ENCODE measurements around the gene MAP3K6. TPM values are rescaled to one million over a fixed set of nuclear protein-coding genes. Genes with fewer than 3 reads are reported as not detected.
"Not testable (repeated sequence)": the region's sequence is repeated elsewhere in the genome, so short reads cannot be mapped to it uniquely, and the experiment has no call there.

MAP3K6 gene
- total RNA-seq, 1 donor from 2014 or later, result 149 TPM

DNA sequence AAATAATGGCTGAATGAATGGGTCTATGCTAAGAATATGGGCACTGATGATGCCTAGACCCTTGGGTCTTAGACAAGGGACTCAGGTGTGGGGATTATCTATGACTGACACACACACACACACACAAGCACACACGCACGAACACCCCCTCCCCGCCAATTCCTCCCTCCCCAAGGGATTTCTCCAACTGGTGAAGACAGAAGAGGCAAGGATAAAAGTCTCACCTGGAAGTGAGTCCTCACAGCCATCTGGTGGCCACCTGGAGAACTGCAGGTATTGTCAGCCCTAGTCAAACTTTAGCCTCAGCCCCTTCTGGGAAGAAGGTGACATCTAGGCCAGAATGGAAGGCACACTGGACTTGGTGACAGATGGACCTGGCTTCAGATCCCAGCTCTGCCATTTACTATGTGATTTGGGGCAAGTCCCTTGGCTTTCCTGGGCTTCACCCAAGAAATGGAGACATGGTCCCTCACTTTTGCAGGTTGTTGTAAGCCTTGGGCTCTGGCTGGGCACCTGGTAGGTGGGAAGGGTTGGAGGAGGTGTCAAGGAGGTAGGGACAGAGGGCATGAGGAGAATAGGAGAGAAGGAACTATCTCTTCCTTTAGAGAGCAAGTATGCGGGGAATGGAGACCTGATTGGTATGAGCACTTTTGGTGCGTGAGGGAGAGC, 21.7 kb upstream of the MAP3K6 start:
- Histone ChIP-seq H3K9me3 (no peaks in the 10 kb centered on the region), H3K4me3 (no peak overlapping the region), H3K27me3 (no peaks in the 10 kb centered on the region), H3K36me3 (no peaks in the 10 kb centered on the region), H3K27ac (no peak overlapping the region), H3K4me1 (peaks cover 15% of the 10 kb centered on the region)
- intact Hi-C loops (cut with DNase I), result no loop called here
- TF ChIP-seq, protein P1, sequence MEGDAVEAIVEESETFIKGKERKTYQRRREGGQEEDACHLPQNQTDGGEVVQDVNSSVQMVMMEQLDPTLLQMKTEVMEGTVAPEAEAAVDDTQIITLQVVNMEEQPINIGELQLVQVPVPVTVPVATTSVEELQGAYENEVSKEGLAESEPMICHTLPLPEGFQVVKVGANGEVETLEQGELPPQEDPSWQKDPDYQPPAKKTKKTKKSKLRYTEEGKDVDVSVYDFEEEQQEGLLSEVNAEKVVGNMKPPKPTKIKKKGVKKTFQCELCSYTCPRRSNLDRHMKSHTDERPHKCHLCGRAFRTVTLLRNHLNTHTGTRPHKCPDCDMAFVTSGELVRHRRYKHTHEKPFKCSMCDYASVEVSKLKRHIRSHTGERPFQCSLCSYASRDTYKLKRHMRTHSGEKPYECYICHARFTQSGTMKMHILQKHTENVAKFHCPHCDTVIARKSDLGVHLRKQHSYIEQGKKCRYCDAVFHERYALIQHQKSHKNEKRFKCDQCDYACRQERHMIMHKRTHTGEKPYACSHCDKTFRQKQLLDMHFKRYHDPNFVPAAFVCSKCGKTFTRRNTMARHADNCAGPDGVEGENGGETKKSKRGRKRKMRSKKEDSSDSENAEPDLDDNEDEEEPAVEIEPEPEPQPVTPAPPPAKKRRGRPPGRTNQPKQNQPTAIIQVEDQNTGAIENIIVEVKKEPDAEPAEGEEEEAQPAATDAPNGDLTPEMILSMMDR (IDR thresholded peaks at IDR 0.05), result peak; percentile 70 to 87 (median 86)
- TF ChIP-seq POLR2A (IDR thresholded peaks at IDR 0.05), result no peak
- peak in 1 of 2 donors; percentile 24 for TF ChIP-seq POLR2AphosphoS5 (IDR thresholded peaks at IDR 0.05; ENCODE audit: insufficient read depth in 1 of 2, low read depth in 1 of 2)
- DNase-seq (ENCODE audit: extremely low spot score in 2 of 2), result no peak

DNA sequence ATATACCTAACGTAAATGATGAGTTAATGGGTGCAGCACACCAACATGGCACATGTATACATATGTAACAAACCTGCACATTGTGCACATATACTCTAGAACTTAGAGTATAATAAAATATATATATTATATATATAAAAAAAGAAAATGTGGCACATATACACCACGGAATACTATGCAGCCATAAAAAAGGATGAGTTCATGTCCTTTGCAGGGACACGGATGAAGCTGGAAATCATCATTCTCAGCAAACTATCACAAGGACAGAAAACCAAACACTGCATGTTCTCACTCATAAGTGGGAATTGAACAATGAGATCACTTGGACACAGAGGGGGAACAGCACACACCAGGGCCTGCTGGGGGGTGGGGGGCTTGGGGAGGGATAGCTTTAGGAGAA, 18.0 kb upstream of the MAP3K6 start:
- DNase-seq (ENCODE audit: extremely low spot score in 2 of 2); H3K27me3 ChIP-seq; intact Hi-C loops (cut with DNase I); H3K9me3 ChIP-seq; H3K4me3 ChIP-seq; H3K36me3 ChIP-seq; H3K27ac ChIP-seq: not testable (repeated sequence)
- H3K4me1 ChIP-seq, result peaks cover 37% of the 10 kb centered on the region

DNA sequence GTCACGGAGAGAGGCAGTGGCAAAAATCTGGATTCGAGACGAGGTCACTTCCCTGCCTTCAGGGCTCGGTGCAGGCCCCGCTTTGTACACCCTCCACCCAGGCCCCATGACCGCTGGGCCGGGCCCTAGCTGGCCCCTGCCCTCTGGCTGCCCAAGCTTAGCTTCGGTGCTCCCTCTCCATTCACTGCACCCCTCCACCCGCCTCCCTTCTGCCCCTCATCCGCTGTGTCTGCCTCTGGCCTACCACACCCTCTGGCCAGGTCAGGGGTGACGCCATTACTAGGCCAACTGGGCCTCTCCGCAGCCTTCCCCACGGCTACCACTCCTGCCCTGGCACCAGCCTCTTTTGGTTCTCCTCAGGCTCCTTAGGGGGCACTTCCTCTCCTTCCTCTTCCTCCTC, 16.9 kb upstream of the MAP3K6 start:
- Histone ChIP-seq H3K4me3 (no peak overlapping the region), H3K27ac (no peak overlapping the region), H3K27me3 (no peaks in the 10 kb centered on the region), H3K4me1 (peaks cover 48% of the 10 kb centered on the region), H3K36me3 (no peaks in the 10 kb centered on the region), H3K9me3 (no peaks in the 10 kb centered on the region)
- TF ChIP-seq, protein P1 (IDR thresholded peaks at IDR 0.05), result no peak
- no peak for TF ChIP-seq POLR2A (IDR thresholded peaks at IDR 0.05)
- no peak for TF ChIP-seq POLR2AphosphoS5 (IDR thresholded peaks at IDR 0.05; ENCODE audit: insufficient read depth in 1 of 2, low read depth in 1 of 2)
- no peak for DNase-seq (ENCODE audit: extremely low spot score in 2 of 2)
- intact Hi-C loops (cut with DNase I), result no loop called here

DNA sequence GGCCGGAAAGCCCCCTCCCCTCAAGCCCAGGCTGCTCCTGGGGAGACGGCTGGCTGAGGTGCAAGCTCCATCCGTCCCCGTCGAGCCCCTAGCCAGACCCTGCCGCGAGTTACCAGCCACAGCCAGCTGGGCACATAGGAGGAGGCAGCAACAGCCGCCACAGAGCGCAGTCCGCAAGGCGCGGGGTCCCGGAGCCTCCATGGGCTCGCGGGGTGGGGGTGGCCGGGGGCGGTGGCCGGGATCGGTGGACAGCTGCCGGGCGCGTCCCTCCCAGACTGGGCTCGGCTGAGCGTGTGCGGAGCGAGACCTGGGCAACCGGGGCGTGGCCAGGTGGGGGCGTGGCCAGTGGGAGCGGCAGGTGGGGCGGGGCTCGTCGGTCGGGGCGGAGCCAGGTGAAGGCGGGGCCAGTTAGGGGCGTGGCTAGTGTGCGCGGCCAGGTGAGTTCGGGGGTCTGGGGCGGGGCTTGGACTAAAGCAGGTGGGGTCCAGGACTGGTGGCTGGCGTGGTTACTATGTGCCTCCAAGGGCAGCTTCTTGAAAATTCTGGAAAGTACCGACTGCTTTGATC, 16.4 kb upstream of the MAP3K6 start, which contains the start of gene CD164L2:
CD164L2 (minus strand) TSS at position 295 of the 567 bp plus-strand sequence; CDS start at position 201, 94 bp downstream.
- no peaks in the 10 kb centered on the region for H3K36me3 ChIP-seq
- intact Hi-C loops (cut with DNase I), result no loop called here
- no peak for DNase-seq (ENCODE audit: extremely low spot score in 2 of 2)
- H3K27ac ChIP-seq, result peak within 1 kb of the TSS; percentile 23
- peaks cover 54% of the 10 kb centered on the region for H3K4me1 ChIP-seq
- H3K27me3 ChIP-seq, result no peaks in the 10 kb centered on the region
- TF ChIP-seq, protein P1 (IDR thresholded peaks at IDR 0.05), result no peak
- peak in 1 of 2 donors; percentile 37 for TF ChIP-seq POLR2AphosphoS5 (IDR thresholded peaks at IDR 0.05; ENCODE audit: insufficient read depth in 1 of 2, low read depth in 1 of 2)
- H3K9me3 ChIP-seq, result no peaks in the 10 kb centered on the region
- H3K4me3 ChIP-seq, result peak within 1 kb of the TSS in 1 of 2 donors; percentile 46

DNA sequence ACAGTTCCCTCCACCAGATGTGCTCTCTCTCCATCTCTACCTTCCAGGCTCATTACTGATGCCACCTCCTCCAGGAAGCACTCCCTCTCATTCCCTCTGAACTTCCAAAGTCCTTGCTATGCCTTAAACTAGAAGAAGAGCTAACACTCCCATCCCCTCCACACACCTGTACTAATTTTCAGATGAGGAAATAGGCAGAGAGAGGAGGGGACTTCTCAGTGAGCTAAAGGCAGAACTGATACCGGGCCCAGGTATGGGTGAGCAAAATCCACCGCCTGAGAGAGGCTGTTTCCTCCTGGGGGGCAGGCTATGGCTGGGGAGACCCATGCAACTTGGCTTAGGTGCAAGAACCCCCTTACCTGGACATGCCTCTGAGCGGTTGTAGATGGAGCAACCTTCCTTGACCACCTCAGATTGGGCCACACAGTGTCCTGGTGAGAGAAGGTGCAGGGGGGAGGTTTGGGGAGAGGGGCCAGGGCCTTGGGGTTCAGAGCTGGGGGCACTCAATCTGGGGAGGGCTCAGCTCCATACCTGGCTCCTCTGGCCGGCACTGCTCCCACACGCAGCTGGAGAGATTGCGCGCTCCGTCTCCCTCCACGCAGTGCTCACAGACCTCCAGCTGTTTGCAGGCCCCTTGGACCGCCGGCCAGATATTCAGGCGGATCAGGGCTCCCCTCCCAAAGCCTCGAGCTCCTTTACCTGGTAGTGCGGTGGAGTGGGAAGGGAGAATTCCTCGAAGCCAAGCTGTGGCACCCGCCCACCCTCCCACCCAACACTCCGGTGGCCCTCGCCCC, 15.4 kb upstream of the MAP3K6 start:
- DNase-seq (ENCODE audit: extremely low spot score in 2 of 2), result no peak
- Histone ChIP-seq H3K4me1 (peaks cover 63% of the 10 kb centered on the region), H3K27ac (peak overlapping the region; percentile 77), H3K9me3 (no peaks in the 10 kb centered on the region), H3K27me3 (no peaks in the 10 kb centered on the region), H3K4me3 (peak overlapping the region in 1 of 2 donors; percentile 46), H3K36me3 (no peaks in the 10 kb centered on the region)
- TF ChIP-seq POLR2AphosphoS5 (IDR thresholded peaks at IDR 0.05; ENCODE audit: insufficient read depth in 1 of 2, low read depth in 1 of 2) (no peak), POLR2A (IDR thresholded peaks at IDR 0.05) (no peak)
- TF ChIP-seq, protein P1 (IDR thresholded peaks at IDR 0.05), result no peak
- intact Hi-C loops (cut with DNase I), result no loop called here

All from vagina (tissue), 2 donors.